GM19468 (cell line): ENCODE measurements around the gene SPRED1.
"Not testable (repeated sequence)": the region's sequence is repeated elsewhere in the genome, so short reads cannot be mapped to it uniquely, and the experiment has no call there.

ENCODE experiments used
- ATAC-seq: cut with Tn5 transposase; IDR thresholded peaks from one replicate; pipeline ENCODE4 v1.9.1; 2021; ENCODE audit warnings: mild to moderate bottlenecking, moderate library complexity, moderate number of reproducible peaks; ENCODE audit not compliant: unreplicated experiment; ENCODE audit errors: extremely low read depth

The SPRED1 gene

DNA sequence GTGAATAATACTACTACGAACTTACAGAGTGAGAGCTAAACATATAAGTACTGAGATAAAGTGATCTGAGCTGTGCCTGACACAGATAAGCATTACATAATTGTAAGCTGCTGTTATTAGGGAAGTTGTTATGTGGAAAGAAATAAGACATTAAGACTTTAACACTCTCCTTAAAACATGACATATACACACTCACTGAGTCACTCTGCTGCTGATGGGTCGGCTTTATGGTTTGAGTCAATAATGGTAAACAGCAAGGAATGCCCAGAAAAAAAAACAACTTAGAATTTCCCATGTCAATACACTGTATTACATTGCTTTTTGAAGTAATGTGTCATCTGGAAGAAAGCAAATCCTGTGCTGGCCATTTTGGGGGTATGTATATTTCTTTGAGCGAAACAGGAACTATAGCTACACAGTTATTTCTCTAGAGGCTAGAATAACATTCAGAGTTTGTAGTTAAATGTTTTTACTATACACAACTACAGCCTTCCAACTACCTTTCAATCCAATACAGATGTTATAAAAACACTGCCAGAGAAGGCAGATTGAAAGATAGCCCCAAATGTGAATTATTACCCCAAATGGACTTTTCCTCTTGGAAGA, 22.8 kb upstream of the SPRED1 start:
- ATAC-seq, result no peak

DNA sequence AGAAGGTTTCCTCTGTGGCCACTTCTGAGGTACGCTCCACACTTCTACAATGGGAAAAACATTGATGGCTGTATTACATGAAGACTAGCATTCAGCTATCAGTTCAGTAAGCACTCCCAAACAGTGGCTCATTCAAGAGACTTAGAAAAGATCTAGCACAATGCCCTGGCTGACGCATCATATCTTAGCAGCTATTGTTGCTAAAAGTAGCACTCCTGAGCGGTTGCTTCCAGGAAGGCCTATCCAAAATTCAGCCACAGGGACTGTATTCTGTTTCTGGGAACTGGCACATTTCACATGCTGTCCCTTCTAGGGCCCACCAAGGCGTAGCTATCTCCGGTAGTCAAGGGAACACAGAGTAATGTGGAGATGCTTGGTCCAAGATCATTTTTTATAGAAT, 21.2 kb upstream of the SPRED1 start:
- ATAC-seq, result no peak

DNA sequence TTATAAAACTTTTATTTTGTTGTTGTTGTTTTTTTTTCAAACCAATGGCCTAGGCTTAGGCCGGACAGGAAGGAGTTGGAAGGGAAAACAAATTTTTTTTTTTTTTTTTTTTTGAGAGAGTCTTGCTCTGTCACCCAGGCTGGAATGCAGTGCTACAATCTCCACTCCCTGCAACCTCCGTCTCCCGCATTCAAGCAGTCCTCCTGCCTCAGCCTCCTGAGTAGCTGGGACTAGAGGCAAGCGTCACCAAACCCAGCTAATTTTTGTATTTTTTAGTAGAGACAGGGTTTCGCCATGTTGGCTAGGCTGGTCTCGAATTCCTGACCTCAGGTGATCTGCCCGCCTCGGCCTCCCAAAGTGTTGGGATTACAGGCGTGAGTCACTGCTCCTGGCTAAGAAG, 15.6 kb upstream of the SPRED1 start:
- not testable (repeated sequence) for ATAC-seq

GRCh38 chr15:38238311-38238710, 14.3 kb upstream of the SPRED1 start:
- ATAC-seq, result peak; percentile 34

- ATAC-seq, result peak; percentile 24
Observed at GRCh38 chr15:38242055-38242454, 10.6 kb upstream of the SPRED1 start.

DNA sequence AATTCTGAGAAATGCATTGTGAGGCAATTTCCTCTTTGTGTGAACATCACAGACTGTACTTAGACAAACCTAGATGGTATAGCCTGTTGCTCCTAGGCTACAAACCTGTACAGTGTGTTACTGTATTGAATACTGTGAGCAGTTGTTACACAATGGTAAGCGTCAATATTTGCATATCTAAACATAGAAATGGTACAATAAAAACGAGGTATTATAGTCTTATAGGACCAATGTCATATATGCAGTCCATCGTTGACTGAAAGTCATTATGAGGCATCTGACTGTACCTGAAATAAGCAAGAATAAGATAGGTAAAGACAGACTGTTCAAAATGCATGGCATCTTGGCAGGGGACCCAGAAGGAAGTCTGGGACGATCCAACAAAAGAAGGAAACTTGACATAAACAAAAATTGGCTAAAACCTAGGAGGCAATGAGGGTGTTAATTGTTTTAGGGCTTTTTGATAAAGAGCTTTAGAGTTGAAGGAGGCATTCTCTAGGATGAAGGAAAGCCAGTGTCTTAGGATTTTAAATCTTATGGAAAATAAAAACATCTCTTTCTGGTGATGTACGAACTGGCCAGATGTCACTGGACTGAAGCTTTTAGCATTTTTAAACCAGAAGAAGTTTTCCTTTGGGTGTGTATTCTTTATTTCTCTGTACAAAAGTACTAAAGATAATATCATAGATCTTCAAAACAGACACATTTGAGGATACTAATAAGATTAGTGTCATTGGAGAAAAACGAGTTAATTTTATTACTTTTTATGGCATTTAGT, 9.2 kb upstream of the SPRED1 start:
- ATAC-seq, result no peak

DNA sequence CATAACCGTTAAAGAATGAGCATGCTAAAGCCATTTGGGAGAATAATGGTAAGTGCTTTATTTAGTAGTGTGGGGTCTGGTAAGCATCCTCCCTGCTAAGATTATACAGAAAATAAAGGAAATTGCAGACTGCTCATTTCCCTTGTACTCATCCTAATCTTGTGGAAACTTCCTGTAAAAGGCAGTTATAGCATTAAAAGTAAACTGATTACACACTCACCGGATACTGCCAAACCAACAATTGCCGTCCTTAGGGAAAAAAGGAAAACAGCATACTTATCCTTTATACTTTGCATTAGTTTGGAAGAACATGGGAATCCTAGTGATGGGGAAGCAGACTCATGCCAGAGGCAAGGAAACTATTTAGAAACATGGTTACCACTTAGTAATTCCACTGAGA, 5.3 kb upstream of the SPRED1 start:
- no peak for ATAC-seq

DNA sequence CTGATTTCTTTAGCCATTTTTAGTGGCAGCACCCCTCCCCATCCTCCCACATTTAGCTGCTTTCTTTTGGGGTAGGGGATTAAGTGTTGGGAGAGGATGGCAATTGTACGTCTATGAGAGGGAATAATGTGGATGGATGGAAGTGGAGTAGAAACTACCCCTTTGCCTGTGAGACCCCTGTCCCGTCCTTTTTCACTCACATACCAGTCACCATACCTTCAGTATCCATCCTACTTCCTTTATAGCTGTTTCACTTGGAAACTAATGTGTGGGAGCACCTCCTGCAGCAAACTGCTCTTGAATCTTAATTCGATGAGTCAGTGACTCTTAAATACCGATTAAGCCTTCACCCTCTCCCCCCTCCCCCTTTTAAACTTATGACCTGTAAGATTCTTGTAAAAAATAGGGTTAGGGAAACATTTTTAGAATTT, 730 bp downstream of the SPRED1 start:
- no peak for ATAC-seq

- ATAC-seq, result no peak
Observed at GRCh38 chr15:38254051-38254883, 1.6 kb downstream of the SPRED1 start.

DNA sequence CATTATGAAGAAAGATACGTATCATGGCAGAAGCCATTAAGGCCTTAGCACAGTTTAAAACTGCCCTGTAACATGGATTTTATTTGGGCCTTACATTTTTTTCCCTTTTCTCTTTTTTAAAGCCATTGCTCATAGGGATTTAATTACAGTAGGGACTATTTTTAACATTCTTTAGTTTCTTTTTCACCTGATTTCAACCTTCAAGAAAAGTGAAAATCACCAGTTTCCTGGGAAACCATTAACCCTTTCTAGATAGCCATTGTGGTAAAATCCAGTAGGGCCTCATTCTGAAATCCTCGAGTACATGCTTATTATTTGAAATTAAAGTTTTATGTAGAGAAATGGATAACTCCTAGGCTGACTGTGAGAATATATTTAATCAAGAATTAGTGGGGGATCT, 3.1 kb downstream of the SPRED1 start:
- no peak for ATAC-seq

- ATAC-seq, result no peak
Observed at GRCh38 chr15:38257676-38258075, 5.0 kb downstream of the SPRED1 start.

DNA sequence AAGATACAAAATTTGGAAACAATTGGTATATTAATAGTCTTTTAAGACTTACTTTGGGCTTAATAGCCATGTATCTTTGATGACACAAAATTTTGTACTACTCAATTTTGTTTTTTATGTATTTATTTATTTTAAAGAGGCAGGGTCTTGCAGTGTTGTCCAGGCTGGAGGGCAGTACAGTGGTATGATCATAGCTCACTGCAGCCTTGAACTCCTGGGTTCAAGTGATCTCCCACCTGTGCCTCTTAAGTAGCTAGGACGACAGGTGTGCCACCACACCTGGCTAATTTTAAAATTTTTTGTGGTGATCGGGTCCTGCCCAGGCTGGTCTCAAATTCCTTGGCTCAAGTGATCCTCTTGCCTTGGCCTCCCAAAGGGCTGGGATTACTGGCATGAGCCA, 6.5 kb downstream of the SPRED1 start:
- no peak for ATAC-seq

- no peak for ATAC-seq
Observed at GRCh38 chr15:38260077-38260476, 7.4 kb downstream of the SPRED1 start.

- ATAC-seq, result no peak
Observed at GRCh38 chr15:38263251-38263650, 10.6 kb downstream of the SPRED1 start.

- no peak for ATAC-seq
Observed at GRCh38 chr15:38263996-38264395, 11.4 kb downstream of the SPRED1 start.

GRCh38 chr15:38266247-38266986, 13.8 kb downstream of the SPRED1 start:
- no peak for ATAC-seq

- no peak for ATAC-seq
Observed at GRCh38 chr15:38267421-38268022, 14.9 kb downstream of the SPRED1 start.

DNA sequence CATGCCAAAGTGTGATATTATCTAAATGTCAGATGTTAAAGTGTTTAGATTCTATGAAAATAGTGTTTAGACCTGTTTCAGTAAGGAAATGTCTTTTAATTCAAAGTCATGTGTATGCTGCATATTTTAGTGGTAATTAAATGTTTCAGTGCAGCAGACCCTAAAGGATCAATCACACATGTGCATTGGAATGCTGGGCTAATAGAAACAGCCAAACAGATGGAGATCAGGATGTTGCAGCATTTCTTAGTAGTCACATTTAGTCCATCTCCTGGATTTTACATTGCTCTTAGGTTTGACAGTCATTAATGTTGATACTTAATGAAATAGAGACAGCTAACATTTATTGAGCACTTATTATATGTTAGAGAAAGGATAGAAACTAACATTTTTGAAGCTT, 18.5 kb downstream of the SPRED1 start:
- no peak for ATAC-seq

- no peak for ATAC-seq
Observed at GRCh38 chr15:38271895-38272294, 19.3 kb downstream of the SPRED1 start.

DNA sequence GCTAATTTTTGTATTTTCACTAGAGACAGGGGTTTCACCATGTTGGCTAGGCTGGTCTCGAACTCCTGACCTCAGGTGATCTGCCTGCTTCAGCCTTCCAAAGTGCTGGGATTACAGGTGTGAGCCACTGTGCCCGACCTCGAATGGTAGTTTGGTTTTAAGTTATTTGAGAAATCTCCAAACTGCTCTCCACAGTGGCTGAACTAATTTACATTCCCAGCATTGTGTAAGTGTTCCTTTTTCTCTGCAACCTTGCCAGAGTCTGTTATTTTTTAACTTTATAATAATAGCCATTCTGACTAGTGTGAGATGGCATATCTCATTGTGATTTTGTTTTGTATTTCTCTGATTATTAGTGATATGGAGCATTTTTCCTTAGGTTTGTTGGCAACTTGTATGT, 19.8 kb downstream of the SPRED1 start:
- ATAC-seq, result not testable (repeated sequence)
